GM10266 (cell line): Measurements from ENCODE around the gene ASPSCR1.

Experiments
- DNase-seq: peaks from one replicate; pipeline ENCODE4 v3.0.0; 2012; ENCODE audit errors: extremely low spot score
- TF ChIP-seq, protein P1 (sequence below): IDR thresholded peaks from 2 replicates; pipeline ENCODE4 v1.5.1; 2012; ENCODE audit warnings: mild to moderate bottlenecking, low read depth; ENCODE audit not compliant: control insufficient read depth, insufficient read depth; ENCODE audit errors: missing control alignments

Gene ASPSCR1

DNA sequence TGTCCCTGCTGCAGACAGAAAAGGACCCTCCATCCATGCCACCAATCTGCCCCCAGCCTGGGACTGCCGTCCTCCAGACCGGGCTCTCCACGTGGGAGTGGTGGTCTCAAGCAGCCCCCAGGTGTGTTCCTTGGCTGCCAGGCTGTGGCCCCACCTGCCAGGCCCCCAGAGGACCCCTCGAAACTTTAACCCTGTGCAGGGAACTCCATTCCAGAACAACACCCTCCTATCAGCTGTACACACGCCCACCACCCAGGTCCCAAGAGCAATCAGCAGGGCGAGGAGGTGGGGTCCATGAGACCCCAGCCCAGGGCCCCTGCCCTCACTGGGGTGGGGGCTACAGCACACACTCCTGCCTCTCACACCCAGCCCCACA is 41.7 kb upstream of the ASPSCR1 start:
- no peak for DNase-seq

DNA sequence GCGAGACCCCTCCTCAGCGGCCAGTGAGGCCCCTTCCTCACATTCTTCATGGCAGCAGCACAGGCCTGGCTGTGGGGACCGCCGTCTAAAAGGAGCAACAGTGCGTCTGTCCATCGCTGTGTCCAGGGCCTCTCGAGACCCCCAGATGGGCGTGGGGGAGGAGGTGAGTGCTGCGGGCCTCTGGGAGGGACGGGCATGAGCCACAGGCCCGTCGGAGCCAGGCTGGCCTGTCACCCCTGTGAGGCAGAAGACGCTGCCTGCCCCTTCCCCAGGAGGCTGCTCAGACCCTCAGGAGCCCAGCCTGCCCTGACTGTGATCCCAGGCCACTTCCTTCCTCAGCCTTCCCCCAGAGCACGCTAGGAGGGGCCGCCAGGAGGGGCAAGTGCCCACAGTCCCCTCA is 38.2 kb upstream of the ASPSCR1 start:
- DNase-seq, result no peak
- TF ChIP-seq, protein P1, sequence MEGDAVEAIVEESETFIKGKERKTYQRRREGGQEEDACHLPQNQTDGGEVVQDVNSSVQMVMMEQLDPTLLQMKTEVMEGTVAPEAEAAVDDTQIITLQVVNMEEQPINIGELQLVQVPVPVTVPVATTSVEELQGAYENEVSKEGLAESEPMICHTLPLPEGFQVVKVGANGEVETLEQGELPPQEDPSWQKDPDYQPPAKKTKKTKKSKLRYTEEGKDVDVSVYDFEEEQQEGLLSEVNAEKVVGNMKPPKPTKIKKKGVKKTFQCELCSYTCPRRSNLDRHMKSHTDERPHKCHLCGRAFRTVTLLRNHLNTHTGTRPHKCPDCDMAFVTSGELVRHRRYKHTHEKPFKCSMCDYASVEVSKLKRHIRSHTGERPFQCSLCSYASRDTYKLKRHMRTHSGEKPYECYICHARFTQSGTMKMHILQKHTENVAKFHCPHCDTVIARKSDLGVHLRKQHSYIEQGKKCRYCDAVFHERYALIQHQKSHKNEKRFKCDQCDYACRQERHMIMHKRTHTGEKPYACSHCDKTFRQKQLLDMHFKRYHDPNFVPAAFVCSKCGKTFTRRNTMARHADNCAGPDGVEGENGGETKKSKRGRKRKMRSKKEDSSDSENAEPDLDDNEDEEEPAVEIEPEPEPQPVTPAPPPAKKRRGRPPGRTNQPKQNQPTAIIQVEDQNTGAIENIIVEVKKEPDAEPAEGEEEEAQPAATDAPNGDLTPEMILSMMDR, result no peak

More for the DNA sequence above, 41.7 kb upstream of the ASPSCR1 start:
- TF ChIP-seq, protein P1, result no peak

DNA sequence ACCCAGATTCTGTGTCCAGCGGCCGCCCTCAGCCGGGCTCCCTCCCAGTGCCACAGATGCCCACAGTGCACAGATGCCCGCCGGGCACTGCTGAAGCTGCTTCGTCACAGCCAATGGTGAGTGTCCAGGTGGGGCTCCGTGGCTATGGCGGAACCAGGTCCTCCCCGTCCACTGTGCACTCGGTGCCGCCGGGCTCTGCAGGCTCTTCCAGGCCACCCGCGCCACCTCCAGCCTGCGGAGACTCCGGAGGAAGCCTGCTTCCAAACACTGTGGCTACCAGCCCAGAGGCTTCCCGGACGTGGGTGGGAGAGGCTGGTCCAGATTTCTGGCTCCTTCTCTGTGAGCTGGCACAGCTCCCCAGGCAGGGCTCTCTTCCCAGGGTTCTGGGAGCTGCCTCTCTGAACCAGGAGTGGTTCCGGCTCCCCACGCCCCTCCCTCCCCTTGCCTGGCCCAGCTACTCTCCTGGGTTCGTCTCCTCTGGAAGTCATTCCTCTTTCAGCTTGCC is 37.5 kb upstream of the ASPSCR1 start:
- TF ChIP-seq, protein P1, result no peak
- no peak for DNase-seq

DNA sequence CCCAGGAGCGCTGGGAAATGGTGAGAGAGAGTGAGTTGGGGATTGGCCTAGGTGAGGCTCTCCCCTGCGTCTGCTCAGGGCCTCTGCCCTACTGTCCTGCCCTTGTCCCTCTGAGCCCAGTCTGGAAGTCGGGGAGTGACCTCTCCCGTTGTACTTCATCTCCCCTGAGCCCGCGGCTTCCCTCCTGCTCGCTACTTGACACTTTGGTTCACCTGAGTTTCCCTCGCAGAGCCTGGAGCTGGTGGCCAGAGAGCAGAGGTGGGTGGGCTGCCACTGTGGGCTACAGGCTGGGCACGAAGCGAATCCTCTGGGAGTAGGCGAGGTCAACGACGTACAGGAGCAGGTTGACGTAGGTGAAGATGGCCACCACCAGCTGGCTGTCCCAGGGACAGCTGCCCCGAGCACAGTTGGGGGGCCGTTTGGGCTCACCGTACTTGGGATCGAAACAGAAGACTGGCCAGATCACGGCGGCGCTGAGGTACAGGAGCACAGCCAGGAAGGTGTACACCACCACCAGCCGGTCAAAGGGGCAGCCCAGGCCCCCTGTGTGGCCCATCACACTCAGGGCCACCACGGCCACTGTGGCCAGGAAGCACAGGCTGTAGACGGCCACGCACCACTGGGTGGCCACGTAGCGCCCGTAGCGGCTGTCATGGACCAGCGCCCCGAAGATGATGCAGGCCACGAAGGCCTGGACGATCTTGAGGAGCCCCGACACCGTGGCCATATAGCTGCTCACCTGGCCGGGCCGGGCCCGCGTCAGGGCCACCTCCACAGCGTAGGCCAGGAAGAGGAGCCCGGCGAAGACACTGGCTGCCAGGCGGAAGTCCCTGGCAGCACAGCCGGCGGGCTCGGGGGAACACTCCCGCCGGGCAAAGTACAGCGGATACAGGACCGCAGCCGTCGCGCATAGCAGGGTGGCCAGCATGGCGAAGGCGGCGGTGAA is 36.6 kb upstream of the ASPSCR1 start:
- TF ChIP-seq, protein P1, result no peak
- DNase-seq, result no peak

DNA sequence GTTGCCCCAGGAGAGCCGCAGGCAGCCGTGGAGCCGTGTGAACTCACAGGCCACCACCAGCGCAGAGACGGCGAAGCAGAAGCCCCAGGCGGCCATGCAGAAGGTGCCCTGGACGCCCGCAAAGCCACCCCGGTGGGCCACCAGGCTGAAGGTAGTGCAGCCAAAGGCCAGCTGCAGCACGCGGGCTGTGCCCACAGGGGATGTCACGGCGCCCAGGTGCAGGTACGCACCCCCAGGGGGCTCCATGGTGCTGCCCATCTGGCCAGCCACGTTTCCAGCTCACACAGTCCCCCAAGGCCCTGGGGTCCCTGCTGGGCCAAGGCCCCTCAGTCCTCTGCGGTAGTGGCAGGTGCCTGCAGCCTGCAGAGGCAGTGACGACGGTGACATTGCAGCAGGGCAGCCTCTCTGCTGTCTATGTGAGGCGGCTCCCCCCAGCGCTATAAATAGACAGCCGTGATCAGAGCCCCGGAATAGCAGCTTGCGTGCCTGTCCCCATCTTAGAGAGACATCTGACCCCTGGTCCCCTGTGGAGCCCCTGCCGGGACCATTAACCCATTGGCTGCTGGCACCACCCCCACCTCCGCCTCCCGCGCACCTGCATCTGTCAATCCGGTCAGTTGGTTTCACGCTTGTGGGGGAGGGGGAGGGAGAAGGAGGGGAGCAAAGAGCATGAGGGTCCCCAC is 35.8 kb upstream of the ASPSCR1 start:
- TF ChIP-seq, protein P1, result no peak
- DNase-seq, result no peak

DNA sequence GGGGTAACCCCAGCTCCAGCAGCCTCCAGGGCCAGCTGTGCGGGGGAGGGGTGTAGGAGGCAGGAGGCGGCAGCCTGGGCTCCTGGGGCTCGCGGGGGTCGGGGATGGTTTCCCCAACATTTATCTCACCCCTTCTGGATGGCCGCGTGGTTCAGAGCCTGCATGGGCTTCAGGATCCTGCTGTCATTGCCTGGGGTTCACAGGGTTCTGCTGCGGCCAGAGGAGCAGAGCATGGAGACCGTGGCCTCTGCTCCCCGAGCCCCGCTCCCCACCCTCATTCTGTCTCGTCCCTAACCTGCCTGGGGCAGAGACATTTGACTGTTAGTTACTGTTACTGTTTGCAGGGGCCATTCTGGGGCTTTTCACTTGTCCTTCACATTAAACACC is 35.3 kb upstream of the ASPSCR1 start:
- no peak for DNase-seq
- TF ChIP-seq, protein P1, result no peak
